Stimulated activated CD4-positive, alpha-beta T cell treated with anti-CD3 and anti-CD28 coated beads, Interleukin-12 subunit alpha, Interleukin-12 subunit beta, amount 100 ng/mL, for 48 hours (primary cell): Measurements from ENCODE around the gene SLC23A2.
A peak's percentile ranks its signal among the peaks of the same experiment; 100 is the strongest.
"Not testable (repeated sequence)": the region's sequence is repeated elsewhere in the genome, so short reads cannot be mapped to it uniquely, and the experiment has no call there.

Source experiments
- DNase-seq, 3 donors: peaks; one replicate each; pipeline ENCODE4 v3.0.0-alpha.2; 2020; ENCODE audit warnings: low read depth in 2 of 3, low spot score in 1 of 3

SLC23A2 gene

GRCh38 chr20:5008759-5009158 lies 7.4 kb upstream of the SLC23A2 start:
- no peak for DNase-seq

- no peak for DNase-seq
Measured at GRCh38 chr20:5005326-5005725, 4.0 kb upstream of the SLC23A2 start.

- DNase-seq: not testable (repeated sequence)
Measured at GRCh38 chr20:5004825-5005224, 3.5 kb upstream of the SLC23A2 start.

- no peak for DNase-seq
Measured at GRCh38 chr20:5003626-5004025, 2.3 kb upstream of the SLC23A2 start.

GRCh38 chr20:5002077-5002413 lies 735 bp upstream of the SLC23A2 start:
- no peak for DNase-seq

GRCh38 chr20:5000263-5001173 lies 792 bp downstream of the SLC23A2 start:
- no peak for DNase-seq

GRCh38 chr20:4999788-5000187 lies 1.5 kb downstream of the SLC23A2 start:
- DNase-seq: no peak

GRCh38 chr20:4998160-4998651 lies 3.1 kb downstream of the SLC23A2 start:
- no peak for DNase-seq

GRCh38 chr20:4997222-4997621 lies 4.1 kb downstream of the SLC23A2 start:
- DNase-seq: no peak

GRCh38 chr20:4989570-4989969 lies 11.7 kb downstream of the SLC23A2 start:
- no peak for DNase-seq

- no peak for DNase-seq
Measured at GRCh38 chr20:4987130-4987529, 14.2 kb downstream of the SLC23A2 start.

- no peak for DNase-seq
Measured at GRCh38 chr20:4985658-4986057, 15.7 kb downstream of the SLC23A2 start.

GRCh38 chr20:4982281-4982680 lies 19.0 kb downstream of the SLC23A2 start:
- no peak for DNase-seq

- no peak for DNase-seq
Measured at GRCh38 chr20:4979841-4980410, 21.4 kb downstream of the SLC23A2 start.

- no peak for DNase-seq
Measured at GRCh38 chr20:4978050-4978918, 23.0 kb downstream of the SLC23A2 start.

GRCh38 chr20:4976014-4976413 lies 25.3 kb downstream of the SLC23A2 start:
- not testable (repeated sequence) for DNase-seq

GRCh38 chr20:4973330-4974097 lies 27.8 kb downstream of the SLC23A2 start:
- DNase-seq: peak in 2 of 3 donors; percentile 19 to 40

GRCh38 chr20:4972506-4973251 lies 28.6 kb downstream of the SLC23A2 start:
- no peak for DNase-seq

- no peak for DNase-seq
Measured at GRCh38 chr20:4971064-4971463, 30.2 kb downstream of the SLC23A2 start.
